Left cardiac atrium (tissue), 4 donors: ENCODE results near the gene IFTAP. TPM values are rescaled to one million over a fixed set of nuclear protein-coding genes. Genes with fewer than 3 reads are reported as not detected.

Experiments used
- ATAC-seq, 2 donors: fragments of 200-7000 bp; cut with Tn5 transposase; one replicate each; pipeline ENCODE4 v1.9.1; 2020; ENCODE audit warnings: mild to moderate bottlenecking in 2 of 2, moderate library complexity in 2 of 2
- DNase-seq: peaks from one replicate; pipeline ENCODE4 v3.0.0-alpha.2; 2020
- intact Hi-C, 2 donors: fragments of 100-400 bp; cut with DNase I; formaldehyde crosslinking; loops; one replicate each; pipeline versions ENCODE4 v1.14.1 to v1.15.1; 2022 to 2023
- total RNA-seq, 2 donors: library from RNA; stranded (reverse); fragmentation: NEBNext Ultra II Directional; extraction: Animal tissue kit (Norgen Biotek cat#: 25700); gene quantifications; one replicate each; pipeline ENCODE4 v1.2.1, GENCODE V29; 2021
- donor health status: DM: no; HTN: yes; CAD: no.
- donor health status: DM: no; HTN: yes; CAD: no; lungs with severe emphysema.
- donor health status: DM: yes; HTN: yes; CAD: no.
- donor health status: Dilated cardiomyopathy.

The IFTAP gene
- total RNA-seq, 2 donors from 2014 or later: 31.9 to 35.2 TPM

DNA sequence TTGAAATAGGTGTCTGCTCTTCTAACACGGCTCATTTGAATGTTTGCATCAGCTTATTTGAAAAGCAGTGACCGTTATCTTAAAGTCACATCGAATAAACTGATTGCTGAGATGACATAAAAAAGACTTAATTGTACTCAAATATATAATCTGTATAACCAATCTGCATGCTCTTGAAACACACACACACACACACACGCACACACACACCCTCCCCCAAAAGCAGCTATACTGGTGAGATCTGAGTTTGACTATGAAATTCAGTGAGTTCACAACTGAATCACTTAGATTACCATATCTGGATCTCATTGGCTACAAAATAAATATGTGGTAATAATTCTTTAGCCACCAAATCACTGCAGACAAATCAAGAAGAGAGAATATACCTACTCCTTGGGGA, 3.8 kb upstream of the IFTAP start:
- ATAC-seq: no peak
- intact Hi-C loops: no loop called here

DNA sequence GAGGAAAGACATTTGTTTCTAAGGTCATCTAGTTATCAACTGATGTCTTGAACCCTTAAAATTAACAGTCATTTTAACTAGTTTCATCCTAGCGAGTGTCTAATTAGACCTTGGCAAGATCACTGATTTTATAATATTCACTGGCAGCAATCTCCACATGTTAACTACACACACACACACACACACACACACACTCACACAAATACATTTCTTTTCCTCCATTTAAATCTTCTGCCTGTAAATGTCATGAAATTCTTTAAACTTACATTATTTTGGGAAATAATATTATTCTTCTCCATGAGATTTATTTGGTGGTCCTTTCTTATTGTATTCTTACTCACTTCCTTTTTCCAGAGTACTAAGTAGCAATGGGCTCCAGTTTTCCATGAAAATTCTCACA, 2.9 kb upstream of the IFTAP start:
- DNase-seq (no peak), ATAC-seq (no peak)
- intact Hi-C loops: no loop called here

More for the DNA sequence above, 3.8 kb upstream of the IFTAP start:
- DNase-seq: no peak

DNA sequence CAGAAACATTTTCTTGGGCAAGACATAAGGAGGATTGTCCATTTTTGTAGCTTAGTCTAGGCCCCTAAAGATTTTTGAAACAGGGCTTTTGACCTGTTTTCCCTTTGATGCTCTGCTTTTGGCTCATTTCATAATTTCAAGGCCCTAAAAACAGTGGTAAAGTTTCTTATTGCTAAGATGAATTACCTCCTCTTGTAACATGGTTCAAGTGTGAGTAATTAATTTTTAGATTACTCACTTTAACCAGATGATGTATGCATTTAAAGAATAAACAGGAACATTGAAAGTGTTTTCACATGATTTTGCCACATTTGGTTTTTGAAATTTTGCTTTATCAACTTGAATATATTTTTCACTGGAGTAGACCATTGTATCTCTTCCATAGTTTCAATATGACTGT, 2.6 kb downstream of the IFTAP start:
- intact Hi-C loops: no loop called here
- DNase-seq (no peak), ATAC-seq (no peak)

DNA sequence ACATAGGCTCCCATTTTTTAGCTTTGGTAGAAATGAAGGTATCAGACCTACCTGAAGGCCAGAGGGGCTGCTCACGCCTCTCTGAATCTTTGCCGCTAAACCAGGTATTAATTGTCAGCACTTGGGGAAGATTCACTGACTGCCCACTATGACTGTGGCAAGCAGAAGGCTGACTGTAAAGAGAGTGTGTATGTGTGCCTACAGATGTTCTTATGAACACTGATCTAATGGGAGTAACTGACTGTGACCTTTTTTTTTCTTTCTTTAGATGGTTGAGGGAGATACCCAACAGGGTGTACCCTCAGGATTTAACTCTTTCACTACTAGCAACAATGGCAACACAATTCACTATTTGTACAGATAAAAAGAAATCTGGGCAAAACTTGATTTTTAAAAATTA, 3.7 kb downstream of the IFTAP start, which contains the start of gene RAG2:
Gene RAG2 (minus strand): TSS at position 186 of the 400 bp plus-strand sequence. CDS start 4,068 bp downstream, outside the sequence.
- ATAC-seq: no peak
- no peak for DNase-seq
- intact Hi-C loops: no loop called here

DNA sequence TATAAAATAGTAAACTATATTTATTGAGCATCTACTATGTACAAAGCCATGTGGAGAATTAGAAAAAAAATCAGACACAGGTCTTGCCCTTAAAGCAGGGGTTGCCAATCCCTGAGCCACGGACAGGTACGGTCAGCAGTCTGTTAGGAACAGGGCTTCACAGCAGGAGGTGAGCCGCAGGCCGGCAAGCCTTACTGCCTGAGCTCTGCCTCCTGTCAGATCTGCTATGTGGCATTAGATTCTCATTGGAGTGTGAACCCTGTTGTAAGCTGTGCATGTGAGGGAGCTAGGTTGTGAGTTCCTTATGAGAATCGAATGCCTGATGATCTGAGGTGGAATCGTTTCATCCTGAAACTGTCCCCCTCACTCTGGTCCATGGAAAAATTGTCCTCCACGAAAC, 5.9 kb downstream of the IFTAP start:
- intact Hi-C loops: no loop called here
- DNase-seq: no peak
- no peak for ATAC-seq

DNA sequence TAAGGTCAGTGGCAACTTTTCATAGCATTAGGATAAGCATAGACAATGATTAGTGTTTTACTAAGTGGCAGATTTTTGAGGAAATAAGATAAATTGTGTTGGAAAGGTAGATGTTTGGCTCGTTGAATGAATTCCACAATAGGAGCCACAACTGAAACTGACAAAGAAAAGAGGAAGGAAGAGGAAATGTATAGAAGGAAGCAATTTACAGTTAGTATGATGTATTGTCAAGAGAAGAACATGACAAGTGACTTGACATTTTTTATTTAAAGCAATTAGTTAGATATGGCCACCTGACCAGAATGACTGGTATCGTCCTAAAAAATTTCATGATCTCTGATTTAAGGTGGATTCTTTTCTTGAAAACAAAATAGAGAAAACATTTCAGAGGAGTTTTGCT, 6.9 kb downstream of the IFTAP start:
- DNase-seq: no peak
- no peak for ATAC-seq
- intact Hi-C loops: no loop called here

DNA sequence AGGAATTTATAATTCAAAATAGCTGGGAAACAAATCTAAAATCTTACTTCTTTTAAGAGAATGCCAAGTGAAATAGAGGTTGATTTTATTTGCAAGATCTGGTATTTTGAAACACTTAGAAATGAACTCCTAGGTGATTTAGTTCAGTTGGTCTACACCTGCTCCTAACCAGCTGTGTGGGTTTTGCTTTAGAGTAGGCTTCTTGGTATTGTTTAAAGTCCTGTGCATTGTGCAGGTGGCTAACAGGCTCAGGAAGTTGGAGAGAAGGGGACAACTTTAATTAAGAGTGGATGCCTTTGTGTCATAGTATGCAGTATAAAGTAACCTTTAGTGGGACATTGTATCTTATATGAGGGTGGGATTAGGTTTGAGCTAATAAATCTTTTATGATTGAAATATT, 7.8 kb downstream of the IFTAP start:
- DNase-seq: no peak
- intact Hi-C loops: no loop called here
- ATAC-seq: no peak

DNA sequence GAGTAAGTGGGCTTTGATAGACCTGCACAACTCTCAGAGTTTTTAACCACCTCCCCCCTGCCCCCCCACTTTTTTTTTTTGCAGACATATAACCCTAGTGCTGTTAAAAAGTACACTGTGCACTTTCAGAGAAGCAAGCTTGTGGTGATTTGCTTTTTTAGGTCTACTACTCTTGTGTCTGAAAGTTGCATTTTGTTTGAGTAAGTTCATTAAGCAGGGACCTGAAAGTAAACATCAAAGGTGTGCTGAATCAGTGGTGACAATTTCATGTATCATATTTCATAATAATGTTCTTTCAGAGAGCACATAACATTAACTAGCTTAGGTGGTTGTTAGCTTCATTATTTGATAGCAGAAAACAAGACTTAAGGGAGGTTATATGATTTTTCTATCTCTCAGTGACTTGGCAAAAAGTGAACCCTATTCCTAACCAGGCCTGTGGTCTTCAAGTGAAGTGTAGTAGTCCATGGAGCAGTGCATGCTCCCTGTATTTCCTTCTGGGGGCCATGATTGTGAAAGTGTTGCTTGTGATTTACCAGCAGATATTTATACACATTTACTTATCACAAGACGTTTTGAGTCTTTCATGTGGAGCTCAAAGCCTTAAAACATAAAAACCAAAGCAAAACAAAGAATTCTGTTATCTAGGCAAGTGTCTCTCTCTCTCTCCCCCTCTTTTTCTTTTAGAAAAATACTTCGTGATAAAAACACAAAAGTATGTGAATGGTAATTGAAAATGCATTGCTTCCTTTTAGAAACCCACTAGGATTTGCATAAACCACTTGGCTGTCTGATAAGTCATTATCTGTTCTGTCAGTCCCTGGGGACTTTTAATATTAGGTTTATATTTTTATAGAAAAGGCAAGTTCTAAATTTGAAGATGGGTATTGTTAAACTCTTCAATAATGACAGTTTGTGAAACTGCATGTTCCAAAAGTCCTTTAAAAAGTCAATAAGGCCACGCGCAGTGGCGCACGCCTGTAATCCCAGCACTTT, 11.2 kb downstream of the IFTAP start:
- DNase-seq (no peak), ATAC-seq (no peak)
- intact Hi-C loops: no loop called here

DNA sequence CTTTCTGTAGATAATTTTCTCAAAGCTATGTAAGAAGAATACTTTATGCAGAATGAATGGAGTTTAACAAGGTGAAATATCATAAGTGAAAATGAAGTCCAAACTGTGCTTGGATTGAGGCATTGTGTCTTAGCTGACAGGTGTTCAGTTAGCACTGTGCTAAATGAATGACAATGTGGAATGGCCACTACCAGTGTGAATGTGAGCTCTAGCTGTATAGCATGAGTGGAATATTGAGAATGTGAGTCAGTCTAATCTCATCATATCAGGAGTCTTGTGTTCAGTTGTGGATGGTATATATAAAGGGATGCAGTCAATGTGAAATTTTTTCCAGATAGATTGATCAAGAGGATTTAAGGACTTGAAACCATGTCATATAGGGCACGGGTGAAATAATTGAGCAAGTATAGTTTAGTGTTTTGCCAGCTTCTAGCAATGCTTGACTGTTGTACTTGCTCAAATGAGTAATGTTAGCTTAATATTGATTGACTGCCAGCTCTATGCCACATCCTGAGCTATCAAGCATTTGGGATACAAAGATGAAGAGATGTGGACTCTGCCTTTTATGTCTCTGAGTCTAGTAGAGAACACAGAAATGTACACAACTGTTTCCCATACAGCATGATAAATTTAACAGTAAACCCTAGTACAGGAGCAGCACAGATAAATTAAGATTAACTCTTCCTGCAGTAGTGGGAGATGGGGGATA, 14.3 kb downstream of the IFTAP start:
- ATAC-seq (no peak), DNase-seq (no peak)
- intact Hi-C loops: no loop called here

DNA sequence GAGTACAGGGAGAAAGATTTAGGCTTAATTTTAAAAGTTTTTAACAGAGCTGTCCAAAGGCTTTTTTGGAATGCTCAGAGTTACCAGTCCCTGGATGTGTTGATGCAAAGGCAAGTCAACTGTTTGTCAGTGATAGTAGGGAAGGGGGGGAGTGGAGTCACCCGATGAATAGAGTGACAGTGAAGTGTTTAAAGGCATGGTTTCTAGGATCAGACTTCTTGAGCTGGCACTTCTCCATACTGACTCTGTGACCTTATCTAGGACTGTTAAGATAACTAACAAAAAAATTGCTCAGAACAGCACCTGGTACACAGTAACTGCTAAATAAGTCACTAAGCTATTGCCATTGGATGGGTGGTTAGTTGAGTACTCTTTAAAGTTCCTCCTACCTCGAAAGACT, 15.1 kb downstream of the IFTAP start:
- no peak for DNase-seq
- ATAC-seq: no peak
- intact Hi-C loops: no loop called here

DNA sequence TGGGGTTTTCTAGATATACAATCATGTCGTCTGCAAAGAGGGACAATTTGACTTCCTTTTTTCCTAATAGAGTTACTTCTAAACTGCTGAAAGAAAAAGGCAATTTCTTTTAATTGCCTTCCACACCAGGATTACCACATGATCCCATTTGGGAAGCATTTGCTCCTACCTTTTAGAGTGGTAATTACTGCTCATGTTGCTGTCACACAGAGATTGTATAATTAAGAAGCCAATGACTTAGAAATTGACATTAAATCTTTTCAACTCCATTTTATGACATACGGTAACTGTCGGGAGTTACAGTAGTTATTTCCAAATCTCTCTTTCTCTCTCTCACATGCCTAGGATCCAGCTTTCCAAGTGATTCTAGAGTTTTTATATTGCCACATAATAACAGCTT, 21.5 kb downstream of the IFTAP start:
- DNase-seq (no peak), ATAC-seq (no peak)
- intact Hi-C loops: no loop called here

DNA sequence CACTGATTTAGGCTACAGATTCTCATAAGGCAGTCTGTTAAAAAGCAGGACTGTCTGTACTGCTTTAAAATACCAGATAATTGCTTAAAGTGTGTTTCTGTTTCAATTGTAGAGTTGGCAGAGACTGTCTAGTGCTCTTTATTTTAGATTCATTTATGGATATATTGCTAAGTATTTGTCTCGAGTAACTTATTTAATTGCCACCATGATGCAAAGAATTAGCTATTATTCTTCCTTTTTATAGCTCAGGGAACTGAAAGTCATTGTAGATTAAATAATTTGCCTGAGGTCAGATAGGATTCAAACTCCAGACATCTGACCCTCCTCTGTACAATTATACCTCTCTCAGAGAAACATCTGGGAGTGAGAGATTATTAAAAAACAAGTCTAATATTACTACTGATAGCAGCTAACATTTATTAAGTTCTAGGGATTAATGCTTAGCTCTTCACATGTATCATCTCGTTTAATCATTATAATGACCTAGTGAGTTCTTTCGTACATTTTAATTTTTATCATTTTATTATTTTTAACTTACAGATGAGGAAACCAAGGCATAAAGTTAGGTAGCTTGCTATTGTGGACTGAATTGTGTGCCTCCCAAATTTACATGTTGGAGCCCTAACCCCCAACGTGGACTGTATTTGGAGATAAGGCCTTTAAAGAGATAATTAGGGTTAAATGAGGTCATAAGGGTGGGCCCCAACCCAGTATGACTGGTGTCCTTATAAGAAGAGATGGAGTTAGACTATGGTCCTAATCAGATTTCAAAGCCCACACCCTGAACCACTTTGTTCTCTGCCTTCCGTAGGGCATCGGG, 23.5 kb downstream of the IFTAP start:
- intact Hi-C loops: no loop called here
- no peak for ATAC-seq
- DNase-seq: no peak

DNA sequence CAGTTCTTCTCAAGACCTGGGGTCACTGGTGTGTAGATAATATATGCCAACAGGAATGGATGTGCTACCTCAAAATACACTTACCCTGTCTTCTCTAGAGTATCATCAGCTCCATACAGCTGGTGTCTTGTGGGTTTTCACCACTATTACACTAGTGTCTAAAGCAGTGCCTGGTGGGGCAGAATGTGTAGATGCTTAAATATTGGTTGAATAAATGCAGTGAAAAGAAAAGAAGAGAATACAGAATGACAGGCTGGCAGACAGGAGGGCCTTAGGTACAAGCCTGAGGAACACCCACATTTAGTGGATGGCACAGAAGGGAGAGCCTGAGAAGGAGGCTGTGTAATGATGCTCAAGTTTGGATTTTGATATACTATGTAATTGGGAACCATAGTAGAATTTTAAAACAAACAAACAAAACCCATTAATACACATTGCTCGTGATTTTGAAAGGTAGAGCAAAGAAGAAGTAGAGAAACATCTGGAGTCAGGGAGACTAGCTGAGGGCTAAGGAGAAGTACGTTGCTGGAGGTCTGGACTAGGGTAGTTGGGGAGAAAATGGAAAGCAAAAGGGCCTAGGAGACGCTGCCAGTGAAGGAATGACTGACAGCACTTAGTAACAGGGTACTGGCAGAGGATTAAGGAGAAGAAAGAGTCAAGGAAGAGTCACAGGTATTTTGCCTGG, 24.2 kb downstream of the IFTAP start:
- DNase-seq: no peak
- no peak for ATAC-seq
- intact Hi-C loops: no loop called here

DNA sequence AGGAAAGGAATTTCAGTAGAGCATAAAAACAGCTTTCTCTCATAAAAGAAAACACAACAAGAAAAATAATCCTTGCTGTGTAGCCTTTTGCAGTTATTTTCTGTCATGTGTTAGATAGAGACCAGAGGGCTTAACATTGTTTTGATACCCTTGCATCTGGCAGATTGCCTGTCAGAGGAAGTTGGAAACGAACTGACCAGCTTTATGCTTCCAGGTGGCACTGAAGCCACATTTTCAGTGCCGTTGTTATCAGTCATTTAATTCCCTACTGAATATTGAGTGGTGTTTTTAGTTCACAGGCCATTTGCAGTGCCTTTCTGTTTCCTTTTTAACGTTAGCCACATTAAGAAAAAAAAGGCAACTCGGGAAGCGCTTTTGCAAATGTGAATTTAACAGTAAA, 25.2 kb downstream of the IFTAP start:
- ATAC-seq: peak in 1 of 2 donors; percentile 19
- DNase-seq: no peak
- intact Hi-C loops: no loop called here

DNA sequence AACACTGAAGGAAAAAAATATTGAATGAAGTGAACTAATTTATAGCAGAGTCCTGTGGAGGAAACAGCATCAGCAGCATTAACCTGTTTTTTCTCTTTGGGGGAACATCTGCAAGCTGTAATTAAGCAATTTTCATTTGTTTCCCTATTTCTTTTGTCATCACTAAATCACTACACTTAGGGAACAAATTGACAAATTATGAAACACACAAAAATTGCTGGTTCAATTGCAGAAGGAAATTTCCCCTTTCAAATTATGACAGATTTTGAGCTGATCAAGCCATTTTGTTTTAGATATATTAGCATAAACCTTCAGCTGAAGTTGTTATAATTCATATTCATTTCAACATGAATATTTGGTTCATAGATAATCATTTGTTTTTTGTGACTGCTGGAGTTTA, 25.9 kb downstream of the IFTAP start:
- DNase-seq (no peak), ATAC-seq (no peak)
- intact Hi-C loops: loop anchor here in 1 of 2 donors (5.0 kb wide), 1 partner anchor 53 kb away; the partner anchor contains the start of gene RAG1

DNA sequence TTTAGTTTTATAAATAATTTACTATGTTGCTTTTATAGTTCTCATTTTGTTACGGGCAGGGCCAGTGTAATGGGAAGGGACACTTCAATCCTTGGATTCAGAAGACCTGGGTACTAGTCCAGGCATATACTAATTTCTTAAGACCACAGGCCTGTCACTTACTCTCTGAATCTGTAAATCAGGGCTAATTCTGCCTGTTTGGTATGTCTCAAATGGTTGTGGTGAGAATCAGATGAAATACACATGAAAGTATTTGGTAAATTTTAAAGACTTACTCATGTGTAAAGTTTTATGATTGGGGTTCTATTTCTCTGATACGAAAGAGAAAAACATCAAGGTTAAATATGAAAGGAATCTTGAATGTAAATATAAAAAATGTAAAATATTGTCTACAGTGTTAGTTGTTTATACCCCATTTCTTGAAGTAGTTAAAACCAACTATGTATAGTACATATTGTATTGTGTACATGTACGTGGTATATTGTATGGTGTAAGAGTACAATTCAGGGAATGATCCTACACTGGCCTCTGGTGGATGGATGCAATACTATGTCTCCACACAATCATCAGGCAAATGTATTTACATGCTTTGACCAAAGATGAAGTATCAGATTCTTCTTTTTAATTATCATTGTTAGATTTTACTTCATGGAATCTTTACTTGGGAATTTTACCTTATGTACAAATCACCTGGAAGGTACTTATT, 28.3 kb downstream of the IFTAP start:
- DNase-seq (no peak), ATAC-seq (peak; percentile 44 to 47)
- intact Hi-C loops: loop anchor here in 1 of 2 donors (5.0 kb wide), 1 partner anchor 55 kb away; the partner anchor contains the start of gene RAG1

DNA sequence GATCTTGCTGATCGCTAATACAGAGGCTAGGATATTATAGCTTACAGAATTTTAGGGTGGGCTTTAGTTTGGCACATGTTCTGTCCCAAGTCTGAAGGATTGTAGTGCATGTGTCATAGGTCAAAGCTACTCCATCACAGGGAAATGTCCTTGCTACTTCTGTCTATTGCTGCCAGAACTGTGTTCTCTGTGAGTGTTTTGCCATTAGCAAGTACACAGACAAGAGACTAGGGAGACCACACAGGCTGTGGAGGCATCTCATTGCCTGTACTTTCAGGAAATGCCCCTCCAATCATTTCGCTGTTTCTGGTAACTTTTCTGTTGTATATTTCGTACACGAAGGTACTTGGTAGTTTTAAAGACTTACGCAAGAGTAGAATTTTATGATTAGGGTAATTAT, 29.2 kb downstream of the IFTAP start:
- ATAC-seq: no peak
- intact Hi-C loops: loop anchor here in 1 of 2 donors (5.0 kb wide), 1 partner anchor 56 kb away; the partner anchor contains the start of gene RAG1
- no peak for DNase-seq

DNA sequence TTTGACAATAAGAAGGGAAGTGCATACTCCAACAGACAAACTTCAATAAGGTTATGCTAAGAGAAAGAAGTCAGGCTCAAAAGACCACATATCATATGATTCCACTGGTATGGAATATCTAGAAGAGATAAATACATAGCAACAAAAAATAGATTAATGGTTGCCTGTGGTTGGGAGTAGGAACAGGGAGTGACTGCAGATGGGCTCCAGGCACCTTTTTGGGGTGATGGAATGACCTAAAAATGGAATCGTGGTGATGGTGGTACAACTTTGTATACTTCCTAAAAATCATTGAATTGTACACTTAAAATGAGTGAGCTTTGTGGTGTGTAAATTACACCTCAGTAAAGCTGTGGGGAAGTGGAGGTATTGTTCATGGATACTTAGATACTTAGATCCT, 32.7 kb downstream of the IFTAP start:
- intact Hi-C loops: no loop called here
- ATAC-seq: no peak

More for the DNA sequence above, 32.7 kb downstream of the IFTAP start:
- no peak for DNase-seq
